Activated CD8-positive, alpha-beta T cell treated with anti-CD3 and anti-CD28 coated beads, Interleukin-2, amount 10 ng/mL, durations not matched to agents 7 days and 5 days (primary cell): ENCODE data around the gene ITGAE. TPM values are rescaled to one million over a fixed set of nuclear protein-coding genes. Genes with fewer than 3 reads are reported as not detected.
"Not testable (repeated sequence)": the region's sequence is repeated elsewhere in the genome, so short reads cannot be mapped to it uniquely, and the experiment has no call there.

Experiments
- ATAC-seq: fragments of 150-1000 bp; cut with Tn5 transposase; one replicate; pipeline ENCODE4 v1.10.0; 2021; ENCODE audit warnings: moderate library complexity
- CTCF ChIA-PET: fragments of 350-600 bp; sonication (Branson Sonifier 250); formaldehyde crosslinking; loops from one replicate; lab custom pipeline; 2021; ENCODE audit warnings: antibody characterized with exemption; lab: Charles Lee
- POLR2A ChIA-PET: fragments of 350-600 bp; sonication (Branson Sonifier 250); formaldehyde crosslinking; loops from one replicate; lab custom pipeline; 2021; ENCODE audit warnings: antibody characterized with exemption; lab: Charles Lee
- DNase-seq: peaks from one replicate; pipeline ENCODE4 v3.0.0-alpha.2; 2020
- H3K27ac Mint-ChIP-seq: one replicate; pipeline ENCODE4 v1.8.0; 2021; ENCODE audit warnings: mild to moderate bottlenecking, mixed read lengths
- H3K27me3 Mint-ChIP-seq: one replicate; pipeline ENCODE4 v1.8.0; 2021; ENCODE audit warnings: low read depth, mixed read lengths
- H3K36me3 Mint-ChIP-seq: one replicate; pipeline ENCODE4 v1.8.0; 2021; ENCODE audit warnings: low read depth, mixed read lengths
- H3K4me1 Mint-ChIP-seq: one replicate; pipeline ENCODE4 v1.8.0; 2021; ENCODE audit warnings: low read depth, mixed read lengths
- H3K4me3 Mint-ChIP-seq: one replicate; pipeline ENCODE4 v1.8.0; 2021; ENCODE audit warnings: mild to moderate bottlenecking, mixed read lengths
- H3K9me3 Mint-ChIP-seq: one replicate; pipeline ENCODE4 v1.8.0; 2022; ENCODE audit warnings: mixed read lengths; ENCODE audit not compliant: insufficient read depth
- total RNA-seq, 2 experiments: library from RNA; stranded (reverse); gene quantifications; one replicate each; pipeline ENCODE4 v1.2.3, GENCODE V29; 2021

The ITGAE gene
- 10 to 100 TPM; 22.9 to 23.2 TPM for total RNA-seq

GRCh38 chr17:3800362-3801271 is at the start of gene ITGAE:
ITGAE (minus strand) TSS chr17:3801188; CDS start chr17:3801144, 44 bp downstream.
- ATAC-seq (no peak), DNase-seq (no peak)
- H3K27me3 Mint-ChIP-seq = peaks cover 6% of the 10 kb centered on the region
- peaks cover 76% of the 10 kb centered on the region for H3K4me1 Mint-ChIP-seq
- ChIA-PET CTCF (interaction anchor here (0.7 to 1.7 kb wide), 4 partner anchors 27 to 62 kb away, joined by 3 to 20 read pairs (median 4); no protein-coding TSS in a partner anchor), POLR2A (interaction anchor here (1.4 kb wide), 1 partner anchor 33 kb away, joined by 3 read pairs; no protein-coding TSS in a partner anchor)
- peak within 1 kb of the TSS; percentile 60 for H3K27ac Mint-ChIP-seq
- peaks cover 10% of the 10 kb centered on the region for H3K36me3 Mint-ChIP-seq
- no peaks in the 10 kb centered on the region for H3K9me3 Mint-ChIP-seq
- peak within 1 kb of the TSS; percentile 69 for H3K4me3 Mint-ChIP-seq

- H3K36me3 Mint-ChIP-seq = peaks cover 11% of the 10 kb centered on the region
- DNase-seq (no peak), ATAC-seq (no peak)
- H3K4me1 Mint-ChIP-seq = peaks cover 30% of the 10 kb centered on the region
- H3K27me3 Mint-ChIP-seq = peaks cover 14% of the 10 kb centered on the region
- H3K27ac Mint-ChIP-seq = no peak overlapping the region
- H3K4me3 Mint-ChIP-seq = no peak overlapping the region
- CTCF ChIA-PET = interaction anchor here (5.9 to 6.3 kb wide), 2 partner anchors 16 to 113 kb away, joined by 32 to 142 read pairs; no protein-coding TSS in a partner anchor
- POLR2A ChIA-PET = no interaction called here
- H3K9me3 Mint-ChIP-seq = no peaks in the 10 kb centered on the region
These were observed 47.3 kb upstream of the ITGAE start for GRCh38 chr17:3848229-3848835.

GRCh38 chr17:3847165-3847670 is 46.2 kb upstream of the ITGAE start:
- Mint-ChIP-seq H3K4me1 (peaks cover 30% of the 10 kb centered on the region), H3K4me3 (no peak overlapping the region), H3K27ac (no peak overlapping the region), H3K27me3 (peaks cover 13% of the 10 kb centered on the region), H3K9me3 (no peaks in the 10 kb centered on the region), H3K36me3 (peaks cover 14% of the 10 kb centered on the region)
- CTCF ChIA-PET = interaction anchor here (0.9 to 6.3 kb wide), 12 partner anchors 11 to 164 kb away, joined by 3 to 142 read pairs (median 10); no protein-coding TSS in a partner anchor
- ATAC-seq = no peak
- POLR2A ChIA-PET = interaction anchor here (1.0 kb wide), 1 partner anchor 121 kb away, joined by 4 read pairs; no protein-coding TSS in a partner anchor
- DNase-seq = no peak

- peaks cover 7% of the 10 kb centered on the region for H3K27me3 Mint-ChIP-seq
- ChIA-PET CTCF (interaction anchor here (0.6 to 6.3 kb wide), 32 partner anchors 8 to 220 kb away, joined by 3 to 142 read pairs (median 4); partner anchors contain the start of genes ATP2A3 and P2RX1), POLR2A (interaction anchor here (0.6 to 2.3 kb wide), 8 partner anchors 11 to 123 kb away, joined by 3 to 7 read pairs (median 4); partner anchors contain the start of genes ATP2A3 and HASPIN)
- peaks cover 30% of the 10 kb centered on the region for H3K4me1 Mint-ChIP-seq
- no peak overlapping the region for H3K27ac Mint-ChIP-seq
- ATAC-seq (no peak), DNase-seq (no peak)
- no peaks in the 10 kb centered on the region for H3K9me3 Mint-ChIP-seq
- peak overlapping the region; percentile 94 for H3K4me3 Mint-ChIP-seq
- peaks cover 17% of the 10 kb centered on the region for H3K36me3 Mint-ChIP-seq
These were observed 45.6 kb upstream of the ITGAE start for GRCh38 chr17:3846437-3847164.

- peak; percentile 97 for ATAC-seq
- no peaks in the 10 kb centered on the region for H3K9me3 Mint-ChIP-seq
- peak within 1 kb of the TSS; percentile 93 for H3K27ac Mint-ChIP-seq
- CTCF ChIA-PET = interaction anchor here (0.6 to 6.3 kb wide), 40 partner anchors 9 to 230 kb away, joined by 3 to 142 read pairs (median 4); partner anchors contain the start of genes ATP2A3 and P2RX1
- peaks cover 5% of the 10 kb centered on the region for H3K27me3 Mint-ChIP-seq
- POLR2A ChIA-PET = interaction anchor here (0.6 to 2.3 kb wide), 12 partner anchors 11 to 298 kb away, joined by 3 to 8 read pairs (median 4); partner anchors contain the start of genes ATP2A3 and HASPIN
- peaks cover 23% of the 10 kb centered on the region for H3K36me3 Mint-ChIP-seq
- H3K4me1 Mint-ChIP-seq = peaks cover 30% of the 10 kb centered on the region
- H3K4me3 Mint-ChIP-seq = peak within 1 kb of the TSS; percentile 94
- peak; percentile 90 for DNase-seq
These were observed 44.8 kb upstream of the ITGAE start, which contains the start of gene NCBP3 for GRCh38 chr17:3845621-3846436. NCBP3 (minus strand) TSS chr17:3846246; CDS start chr17:3846223, 23 bp downstream.

GRCh38 chr17:3845291-3845620 is 44.3 kb upstream of the ITGAE start:
- peak; percentile 68 for DNase-seq

GRCh38 chr17:3844556-3844955 is 43.6 kb upstream of the ITGAE start:
- H3K4me1 Mint-ChIP-seq = peaks cover 30% of the 10 kb centered on the region
- POLR2A ChIA-PET = interaction anchor here (1.3 to 2.3 kb wide), 3 partner anchors 106 to 120 kb away, joined by 6 to 8 read pairs (median 6); partner anchors contain the start of gene ATP2A3
- not testable (repeated sequence) for DNase-seq, H3K27me3 Mint-ChIP-seq, ATAC-seq, H3K9me3 Mint-ChIP-seq
- CTCF ChIA-PET = interaction anchor here (1.0 to 6.3 kb wide), 31 partner anchors 9 to 298 kb away, joined by 3 to 142 read pairs (median 5); partner anchors contain the start of genes CAMKK1, CYB5D2, HASPIN and ZZEF1
- peak overlapping the region; percentile 39 for H3K27ac Mint-ChIP-seq
- peaks cover 33% of the 10 kb centered on the region for H3K36me3 Mint-ChIP-seq
- peak overlapping the region; percentile 94 for H3K4me3 Mint-ChIP-seq

More at GRCh38 chr17:3845291-3845620, 44.3 kb upstream of the ITGAE start:
- Mint-ChIP-seq H3K27me3 (peaks cover 3% of the 10 kb centered on the region), H3K27ac (peak overlapping the region; percentile 93), H3K36me3 (peaks cover 28% of the 10 kb centered on the region), H3K4me3 (peak overlapping the region; percentile 94), H3K4me1 (peaks cover 30% of the 10 kb centered on the region), H3K9me3 (no peaks in the 10 kb centered on the region)
- CTCF ChIA-PET = interaction anchor here (0.7 to 6.3 kb wide), 26 partner anchors 13 to 297 kb away, joined by 3 to 142 read pairs (median 7); partner anchors contain the start of genes CYB5D2, HASPIN and ZZEF1
- POLR2A ChIA-PET = interaction anchor here (1.0 to 2.3 kb wide), 7 partner anchors 49 to 298 kb away, joined by 3 to 8 read pairs (median 6); partner anchors contain the start of genes ATP2A3 and HASPIN
- peak; percentile 22 for ATAC-seq

- DNase-seq (peak; percentile 72), ATAC-seq (no peak)
- H3K4me1 Mint-ChIP-seq = peaks cover 30% of the 10 kb centered on the region
- CTCF ChIA-PET = interaction anchor here (0.6 to 6.3 kb wide), 39 partner anchors 8 to 299 kb away, joined by 3 to 142 read pairs (median 4); partner anchors contain the start of genes CAMKK1, CYB5D2, HASPIN and P2RX1
- POLR2A ChIA-PET = interaction anchor here (2.1 kb wide), 1 partner anchor 105 kb away, joined by 8 read pairs; no protein-coding TSS in a partner anchor
- no peaks in the 10 kb centered on the region for H3K9me3 Mint-ChIP-seq
- H3K36me3 Mint-ChIP-seq = peaks cover 37% of the 10 kb centered on the region
- peak overlapping the region; percentile 94 for H3K4me3 Mint-ChIP-seq
- H3K27ac Mint-ChIP-seq = peak overlapping the region; percentile 41
- no peaks in the 10 kb centered on the region for H3K27me3 Mint-ChIP-seq
These were observed 43.0 kb upstream of the ITGAE start for GRCh38 chr17:3843935-3844516.

- Mint-ChIP-seq H3K27ac (no peak overlapping the region), H3K9me3 (no peaks in the 10 kb centered on the region), H3K4me3 (no peak overlapping the region), H3K36me3 (peaks cover 59% of the 10 kb centered on the region), H3K27me3 (no peaks in the 10 kb centered on the region), H3K4me1 (peaks cover 1% of the 10 kb centered on the region)
- CTCF ChIA-PET = interaction anchor here (1.0 to 6.6 kb wide), 4 partner anchors 11 to 102 kb away, joined by 3 to 61 read pairs (median 20); no protein-coding TSS in a partner anchor
- POLR2A ChIA-PET = interaction anchor here (0.6 kb wide), 1 partner anchor 748 kb away, joined by 3 read pairs; no protein-coding TSS in a partner anchor
- ATAC-seq (no peak), DNase-seq (no peak)
These were observed 37.2 kb upstream of the ITGAE start for GRCh38 chr17:3838206-3838605.
